Small intestine (tissue), 7 donors: Measurements from ENCODE around the gene IFI27L2. TPM values are rescaled to one million over a fixed set of nuclear protein-coding genes. Genes with fewer than 3 reads are reported as not detected.

Experiments
- DNase-seq, 2 donors: peaks; one replicate each; pipeline versions ENCODE4 v3.0.0 to v3.0.0-alpha.2; 2013
- FAIRE-seq: peaks from 2 replicates; lab custom pipeline; 2012; peaks lifted over from hg19 to GRCh38; lab: Jason Lieb, UNC
- H3K27ac ChIP-seq, 3 donors: one replicate each; pipeline ENCODE4 v1.5.1; 2013; ENCODE audit warnings: low read length in 2 of 3, mild to moderate bottlenecking in 2 of 3, control low read depth in 1 of 3, inconsistent platforms in 1 of 3, low read depth in 1 of 3, moderate library complexity in 1 of 3
- H3K27me3 ChIP-seq, 3 donors: one replicate each; pipeline ENCODE4 v1.6.1; 2013; ENCODE audit warnings: low read length in 3 of 3, inconsistent platforms in 1 of 3; ENCODE audit not compliant: control insufficient read depth in 3 of 3, insufficient read depth in 3 of 3
- H3K36me3 ChIP-seq, 3 donors: one replicate each; pipeline ENCODE4 v1.6.1; 2013; ENCODE audit warnings: low read length in 3 of 3, inconsistent platforms in 1 of 3, low read depth in 1 of 3, mild to moderate bottlenecking in 1 of 3, moderate library complexity in 1 of 3; ENCODE audit not compliant: control insufficient read depth in 3 of 3, insufficient read depth in 2 of 3
- H3K4me1 ChIP-seq, 3 donors: one replicate each; pipeline ENCODE4 v1.6.1; 2013; ENCODE audit warnings: low read length in 2 of 3, inconsistent platforms in 1 of 3, low read depth in 1 of 3, mild to moderate bottlenecking in 1 of 3, moderate library complexity in 1 of 3; ENCODE audit not compliant: control insufficient read depth in 3 of 3, insufficient read depth in 2 of 3
- H3K4me3 ChIP-seq, 3 donors: one replicate each; pipeline ENCODE4 v1.5.1; 2013; ENCODE audit warnings: low read length in 3 of 3, control low read depth in 1 of 3, inconsistent platforms in 1 of 3, low read depth in 1 of 3, mild to moderate bottlenecking in 1 of 3, moderate library complexity in 1 of 3
- H3K9me3 ChIP-seq, 2 donors: one replicate each; pipeline ENCODE4 v1.6.1; 2013; ENCODE audit warnings: low read depth in 1 of 2, low read length in 1 of 2; ENCODE audit not compliant: control insufficient read depth in 2 of 2, insufficient read depth in 1 of 2
- WGBS, 3 donors: extraction: QIAGEN DNeasy Blood & Tissue Kit; methylation state at CpG; one replicate each; pipeline ENCODE4 v1.1.7; 2013; 5-methylcytosine and 5-hydroxymethylcytosine counted together
- polyA plus RNA-seq, 4 donors: library from polyadenylated mRNA; stranded (reverse) in 3 of 4; unstranded in 1 of 4; fragments of 200-250 nt in 3 of 4; fragments of 120-200 nt in 1 of 4; gene quantifications; one replicate each; pipeline versions ENCODE4 v1.2.1 to v1.2.3, GENCODE V29; 2013
- donor health status: healthy with polysubstance abuse.
- donor health status: control.
- donor health status: control.
- donor health status: Bipolar disorder and iron deficiency.
- donor health status: healthy.

The IFI27L2 gene
- polyA plus RNA-seq, 4 donors = 23.0 to 96.7 (median 70.2) TPM

- no peak for FAIRE-seq
Observed at GRCh38 chr14:94145902-94146527, 16.6 kb upstream of the IFI27L2 start.

DNA sequence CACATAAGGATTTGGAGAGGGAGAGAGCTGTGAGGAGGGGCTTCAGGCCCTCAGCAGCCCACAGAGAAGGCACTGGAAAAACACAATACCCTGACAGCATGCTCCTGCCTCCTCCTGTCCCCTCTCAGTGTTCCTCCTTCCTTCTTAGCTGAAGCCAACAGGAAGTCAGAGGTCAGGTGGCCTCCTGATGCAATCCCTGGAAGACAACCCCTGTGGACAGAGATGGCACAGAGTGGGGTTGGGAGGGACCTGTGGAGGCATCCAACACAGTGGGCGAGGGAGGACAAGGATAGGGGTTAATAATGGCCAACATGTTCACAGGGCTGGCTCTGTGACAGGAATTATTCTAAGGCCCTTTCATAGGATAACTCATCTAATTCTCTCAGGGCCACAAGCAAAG lies 15.4 kb upstream of the IFI27L2 start:
- Histone ChIP-seq H3K27ac (no peak overlapping the region), H3K9me3 (no peaks in the 10 kb centered on the region), H3K4me3 (no peak overlapping the region), H3K36me3 (no peaks in the 10 kb centered on the region), H3K4me1 (no peaks in the 10 kb centered on the region), H3K27me3 (peaks cover 0 to 2% (median 0%) of the 10 kb centered on the region in 3 donors)
- DNase-seq (no peak), FAIRE-seq (no peak)
- 55 to 75% (median 64%) methylated on average over 1 of the region's 1 CpG for WGBS, 3 donors

More at GRCh38 chr14:94145902-94146527, 16.6 kb upstream of the IFI27L2 start:
- 68 to 79% (median 74%) methylated on average over 6 of the region's 6 CpGs for WGBS, 3 donors
- DNase-seq = no peak
- Histone ChIP-seq H3K27ac (no peak overlapping the region), H3K4me3 (no peak overlapping the region), H3K36me3 (no peaks in the 10 kb centered on the region), H3K4me1 (no peaks in the 10 kb centered on the region), H3K27me3 (no peaks in the 10 kb centered on the region), H3K9me3 (no peaks in the 10 kb centered on the region)

DNA sequence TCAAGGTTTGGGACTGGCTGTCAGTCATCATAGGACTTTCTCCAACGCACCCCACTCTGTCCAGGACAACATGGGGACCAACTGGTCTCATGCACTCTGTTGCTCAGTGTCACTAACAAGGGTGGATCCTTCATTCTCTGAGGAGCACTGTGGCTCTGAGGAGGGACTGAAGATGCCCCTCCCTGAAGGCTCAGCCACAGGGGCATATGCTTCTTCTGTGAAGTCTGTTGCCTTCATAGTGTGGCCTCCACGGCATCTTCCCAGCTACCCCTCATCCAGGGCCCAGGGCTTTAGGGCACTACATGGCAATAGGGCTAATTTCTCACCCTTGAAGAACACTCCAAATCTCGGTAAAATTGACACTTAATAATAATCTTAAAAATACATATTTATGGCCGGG lies 14.3 kb upstream of the IFI27L2 start:
- FAIRE-seq = no peak
- H3K9me3 ChIP-seq = no peaks in the 10 kb centered on the region
- peaks cover 0 to 3% (median 0%) of the 10 kb centered on the region in 3 donors for H3K27me3 ChIP-seq
- no peaks in the 10 kb centered on the region for H3K4me1 ChIP-seq
- 90 to 91% (median 91%) methylated on average over 4 of the region's 4 CpGs for WGBS, 3 donors
- DNase-seq = no peak
- H3K4me3 ChIP-seq = no peak overlapping the region
- no peak overlapping the region for H3K27ac ChIP-seq
- no peaks in the 10 kb centered on the region for H3K36me3 ChIP-seq

- H3K4me3 ChIP-seq = no peak overlapping the region
- FAIRE-seq = no peak
- WGBS, 3 donors = 56 to 73% (median 70%) methylated on average over 3 of the region's 3 CpGs
- peaks cover 0 to 3% (median 0%) of the 10 kb centered on the region in 3 donors for H3K27me3 ChIP-seq
- H3K36me3 ChIP-seq = no peaks in the 10 kb centered on the region
- DNase-seq = no peak
- H3K4me1 ChIP-seq = no peaks in the 10 kb centered on the region
- no peaks in the 10 kb centered on the region for H3K9me3 ChIP-seq
- H3K27ac ChIP-seq = no peak overlapping the region
Observed at GRCh38 chr14:94143239-94143638, 13.8 kb upstream of the IFI27L2 start.

DNA sequence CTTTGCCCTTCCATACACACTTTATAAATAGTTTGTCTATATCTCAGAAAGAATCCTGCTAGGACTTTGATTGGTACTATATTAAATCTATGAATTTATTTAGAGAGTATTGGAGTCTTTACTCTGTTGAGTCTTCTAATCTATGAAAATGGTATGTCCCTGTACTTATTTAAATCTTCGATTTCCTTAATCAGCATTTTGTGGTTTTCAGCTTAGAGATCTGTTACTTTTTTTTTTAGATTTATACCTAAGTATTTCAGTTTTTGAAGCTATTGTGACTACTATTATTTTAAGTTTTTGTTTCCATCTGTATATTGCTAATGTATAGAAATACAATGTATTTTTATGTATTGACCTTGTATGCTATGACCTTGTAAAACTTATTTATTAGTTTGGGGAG lies 13.4 kb upstream of the IFI27L2 start:
- no peak for FAIRE-seq
- no peaks in the 10 kb centered on the region for H3K36me3 ChIP-seq
- peaks cover 0 to 3% (median 0%) of the 10 kb centered on the region in 3 donors for H3K27me3 ChIP-seq
- H3K9me3 ChIP-seq = no peaks in the 10 kb centered on the region
- DNase-seq = no peak
- no peaks in the 10 kb centered on the region for H3K4me1 ChIP-seq
- no peak overlapping the region for H3K27ac ChIP-seq
- WGBS, 3 donors = 66 to 89% (median 89%) methylated on average over 1 of the region's 1 CpG
- H3K4me3 ChIP-seq = no peak overlapping the region

GRCh38 chr14:94142247-94142646 lies 12.8 kb upstream of the IFI27L2 start:
- Histone ChIP-seq H3K36me3 (no peaks in the 10 kb centered on the region), H3K4me1 (no peaks in the 10 kb centered on the region), H3K4me3 (no peak overlapping the region), H3K9me3 (no peaks in the 10 kb centered on the region), H3K27me3 (peaks cover 0 to 3% (median 0%) of the 10 kb centered on the region in 3 donors), H3K27ac (no peak overlapping the region)
- WGBS, 3 donors = 75 to 78% (median 76%) methylated on average over 3 of the region's 3 CpGs
- FAIRE-seq (no peak), DNase-seq (no peak)

- Histone ChIP-seq H3K27ac (no peak overlapping the region), H3K9me3 (peaks cover 0 to 5% of the 10 kb centered on the region in 2 donors), H3K4me3 (no peak overlapping the region), H3K27me3 (peaks cover 0 to 3% (median 3%) of the 10 kb centered on the region in 3 donors), H3K36me3 (no peaks in the 10 kb centered on the region), H3K4me1 (no peaks in the 10 kb centered on the region)
- no peak for FAIRE-seq
- WGBS, 3 donors = 81 to 85% (median 84%) methylated on average over 5 of the region's 5 CpGs
- no peak for DNase-seq
Observed at GRCh38 chr14:94139421-94139820, 10.0 kb upstream of the IFI27L2 start.

GRCh38 chr14:94139006-94139405 lies 9.6 kb upstream of the IFI27L2 start:
- no peak for DNase-seq
- H3K27ac ChIP-seq = no peak overlapping the region
- peaks cover 0 to 3% (median 3%) of the 10 kb centered on the region in 3 donors for H3K27me3 ChIP-seq
- WGBS, 3 donors = 74 to 80% (median 75%) methylated on average over 5 of the region's 5 CpGs
- no peak overlapping the region for H3K4me3 ChIP-seq
- no peaks in the 10 kb centered on the region for H3K36me3 ChIP-seq
- FAIRE-seq = no peak
- H3K9me3 ChIP-seq = peaks cover 0 to 5% of the 10 kb centered on the region in 2 donors
- H3K4me1 ChIP-seq = no peaks in the 10 kb centered on the region

GRCh38 chr14:94138251-94138650 lies 8.8 kb upstream of the IFI27L2 start:
- peaks cover 0 to 5% of the 10 kb centered on the region in 2 donors for H3K9me3 ChIP-seq
- no peak overlapping the region for H3K4me3 ChIP-seq
- FAIRE-seq (no peak), DNase-seq (no peak)
- no peaks in the 10 kb centered on the region for H3K4me1 ChIP-seq
- no peaks in the 10 kb centered on the region for H3K36me3 ChIP-seq
- H3K27ac ChIP-seq = no peak overlapping the region
- WGBS, 3 donors = 84 to 90% (median 84%) methylated on average over 9 of the region's 9 CpGs
- peaks cover 0 to 3% (median 3%) of the 10 kb centered on the region in 3 donors for H3K27me3 ChIP-seq
